ENCODE results near the gene AGPAT2. TPM values are rescaled to one million over a fixed set of nuclear protein-coding genes. Genes with fewer than 3 reads are reported as not detected.

The AGPAT2 gene
- total and polyA plus RNA-seq, 2 donors (not counting 1 experiment from before 2014, with no cell fraction given): 25.1 to 43.3 TPM

- Histone ChIP-seq H2AFZ (ENCODE audit: low read length) (no peak overlapping the region), H3K36me3 (ENCODE audit: control insufficient read depth, insufficient read depth, low read length) (no peaks in the 10 kb centered on the region), H4K20me1 (ENCODE audit: control insufficient read depth, extremely low read depth, insufficient read depth, low read length) (no peaks in the 10 kb centered on the region), H3K79me2 (ENCODE audit: control insufficient read depth, insufficient read depth, low read length) (no peaks in the 10 kb centered on the region), H3K27ac (ENCODE audit: insufficient read depth, low read length) (no peak overlapping the region), H3K4me2 (ENCODE audit: extremely low read depth, insufficient read depth, low read length) (peak overlapping the region; percentile 25), H3K4me1 (ENCODE audit: control insufficient read depth, extremely low read depth, insufficient read depth, low read length) (no peaks in the 10 kb centered on the region), H3K9ac (ENCODE audit: insufficient read depth, low read length) (no peak overlapping the region), H3K4me3 (replicated peaks in 1 of 4; ENCODE audit: control extremely low read depth in 1 of 4, insufficient read depth in 1 of 4, low read depth in 3 of 4, low read length in 4 of 4) (peak overlapping the region in 1 of 4 experiments; percentile 10), H3K9me3 (ENCODE audit: control insufficient read depth, insufficient read depth, low read depth, low read length) (no peaks in the 10 kb centered on the region), H3K27me3 (ENCODE audit: control insufficient read depth, insufficient read depth, low read length) (peaks cover 3% of the 10 kb centered on the region)
- DNase-seq (ENCODE audit: low read depth in 2 of 2): no peak
- no peak for TF ChIP-seq CTCF (conservative IDR thresholded peaks at IDR 0.05 in 1 of 2, IDR thresholded peaks at IDR 0.05 in 1 of 2; ENCODE audit: low read depth in 1 of 2, low read length in 2 of 2)
- TF ChIP-seq EZH2 (IDR thresholded peaks at IDR 0.05; ENCODE audit: low read length, missing control alignments): no peak
These were observed 20.7 kb downstream of the AGPAT2 start for GRCh38 chr9:136666372-136667213.

DNA sequence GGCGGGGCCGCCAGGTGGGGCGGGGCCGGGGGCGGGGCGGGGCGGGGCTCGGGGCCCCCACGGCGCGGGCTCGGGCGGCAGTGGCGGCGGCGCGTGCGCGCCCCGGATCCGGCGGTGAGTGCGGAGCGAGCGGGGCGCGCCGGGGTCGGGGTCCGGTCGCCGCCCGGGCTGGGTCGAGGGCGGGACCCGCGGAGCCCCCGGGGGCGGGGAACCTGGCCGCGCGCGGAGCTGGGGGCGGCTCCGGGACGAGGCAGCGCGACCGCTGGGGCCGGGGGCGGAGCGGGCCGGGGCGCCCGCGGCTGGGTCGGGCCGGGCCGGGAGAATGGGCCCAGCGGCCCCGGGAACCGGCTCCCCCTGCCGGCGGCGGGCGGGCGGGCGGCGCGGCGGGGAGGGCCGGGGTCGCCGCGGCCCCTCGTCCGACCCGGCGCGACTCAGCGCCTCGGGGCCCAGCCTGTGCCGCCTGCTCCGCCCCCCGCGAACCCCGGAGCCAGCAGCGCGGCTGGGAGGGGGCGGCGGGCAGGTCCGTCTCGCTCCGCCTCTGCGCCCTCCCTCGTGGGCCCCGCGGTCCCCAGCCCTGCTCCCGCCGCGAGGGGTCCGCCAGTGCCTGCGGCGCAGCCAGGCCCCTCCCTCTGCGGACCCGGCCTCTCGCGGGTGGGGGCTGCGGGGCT is 21.4 kb downstream of the AGPAT2 start:
- Histone ChIP-seq H3K27ac (ENCODE audit: insufficient read depth, low read length) (no peak overlapping the region), H2AFZ (ENCODE audit: low read length) (no peak overlapping the region), H3K9ac (ENCODE audit: insufficient read depth, low read length) (no peak overlapping the region), H3K27me3 (ENCODE audit: control insufficient read depth, insufficient read depth, low read length) (peaks cover 3% of the 10 kb centered on the region), H3K79me2 (ENCODE audit: control insufficient read depth, insufficient read depth, low read length) (no peaks in the 10 kb centered on the region), H3K9me3 (ENCODE audit: control insufficient read depth, insufficient read depth, low read depth, low read length) (no peaks in the 10 kb centered on the region), H3K4me2 (ENCODE audit: extremely low read depth, insufficient read depth, low read length) (peak overlapping the region; percentile 25), H3K36me3 (ENCODE audit: control insufficient read depth, insufficient read depth, low read length) (no peaks in the 10 kb centered on the region), H3K4me3 (replicated peaks in 1 of 4; ENCODE audit: control extremely low read depth in 1 of 4, insufficient read depth in 1 of 4, low read depth in 3 of 4, low read length in 4 of 4) (peak overlapping the region in 1 of 4 experiments; percentile 48), H3K4me1 (ENCODE audit: control insufficient read depth, extremely low read depth, insufficient read depth, low read length) (no peaks in the 10 kb centered on the region), H4K20me1 (ENCODE audit: control insufficient read depth, extremely low read depth, insufficient read depth, low read length) (no peaks in the 10 kb centered on the region)
- no peak for DNase-seq (ENCODE audit: low read depth in 2 of 2)
- TF ChIP-seq EZH2 (IDR thresholded peaks at IDR 0.05; ENCODE audit: low read length, missing control alignments): no peak

DNA sequence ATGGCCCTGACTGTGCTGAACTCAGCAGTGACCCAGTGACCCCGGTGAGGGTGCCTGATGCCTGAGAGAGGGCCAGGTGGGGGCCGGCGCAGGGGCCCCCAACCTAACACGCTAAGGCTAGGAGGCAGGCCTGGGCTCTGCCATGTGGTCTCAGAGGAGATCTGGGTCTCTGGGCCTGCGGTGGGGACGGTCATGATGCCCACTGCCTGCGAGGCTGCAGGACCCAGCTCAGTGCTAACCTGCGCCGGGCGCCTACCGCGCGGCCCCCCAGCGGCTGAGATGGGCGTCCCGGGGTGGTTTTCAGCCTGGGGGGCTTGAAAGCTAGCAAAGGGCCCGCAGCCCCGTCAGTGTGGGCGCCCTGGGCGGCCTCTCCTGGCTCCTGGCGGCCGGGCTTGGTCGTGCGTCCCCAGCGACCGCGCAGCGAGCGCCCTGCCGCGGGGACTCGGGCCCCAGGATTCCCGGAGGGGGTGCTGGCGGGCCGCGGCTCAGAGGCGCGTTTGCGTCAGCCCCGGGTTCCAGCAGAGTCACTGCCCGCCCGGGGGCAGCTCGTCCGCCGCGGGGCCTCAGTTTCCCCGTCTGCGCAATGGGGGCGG is 22.1 kb downstream of the AGPAT2 start:
- no peaks in the 10 kb centered on the region for H3K36me3 ChIP-seq (ENCODE audit: control insufficient read depth, insufficient read depth, low read length)
- no peaks in the 10 kb centered on the region for H3K79me2 ChIP-seq (ENCODE audit: control insufficient read depth, insufficient read depth, low read length)
- peak in 1 of 2 donors; percentile 8 for DNase-seq (ENCODE audit: low read depth in 2 of 2)
- H4K20me1 ChIP-seq (ENCODE audit: control insufficient read depth, extremely low read depth, insufficient read depth, low read length): no peaks in the 10 kb centered on the region
- H3K27me3 ChIP-seq (ENCODE audit: control insufficient read depth, insufficient read depth, low read length): peaks cover 3% of the 10 kb centered on the region
- peak overlapping the region in 1 of 4 experiments; percentile 48 for H3K4me3 ChIP-seq (replicated peaks in 1 of 4; ENCODE audit: control extremely low read depth in 1 of 4, insufficient read depth in 1 of 4, low read depth in 3 of 4, low read length in 4 of 4)
- no peak overlapping the region for H3K27ac ChIP-seq (ENCODE audit: insufficient read depth, low read length)
- peak overlapping the region; percentile 78 for H3K4me2 ChIP-seq (ENCODE audit: extremely low read depth, insufficient read depth, low read length)
- no peak overlapping the region for H2AFZ ChIP-seq (ENCODE audit: low read length)
- TF ChIP-seq EZH2 (IDR thresholded peaks at IDR 0.05; ENCODE audit: low read length, missing control alignments) (no peak), CTCF (conservative IDR thresholded peaks at IDR 0.05 in 1 of 2, IDR thresholded peaks at IDR 0.05 in 1 of 2; ENCODE audit: low read depth in 1 of 2, low read length in 2 of 2) (peak; percentile 10 to 15)
- H3K4me1 ChIP-seq (ENCODE audit: control insufficient read depth, extremely low read depth, insufficient read depth, low read length): no peaks in the 10 kb centered on the region
- no peak overlapping the region for H3K9ac ChIP-seq (ENCODE audit: insufficient read depth, low read length)
- no peaks in the 10 kb centered on the region for H3K9me3 ChIP-seq (ENCODE audit: control insufficient read depth, insufficient read depth, low read depth, low read length)

Measured in fibroblast of lung (primary cell).